A375 (cell line): ENCODE data around the gene OGA. TPM values are rescaled to one million over a fixed set of nuclear protein-coding genes. Genes with fewer than 3 reads are reported as not detected.

Experiments
- total RNA-seq: library from RNA; depleted of rRNA; stranded (reverse); fragments of >200 nt; shearing (Covaris generic); gene quantifications from 2 replicates; pipeline ENCODE4 v1.2.3, GENCODE V29; 2014; rRNA removed

OGA gene
- total RNA-seq, result 77.4 and 86.6 TPM in 2 replicates

DNA sequence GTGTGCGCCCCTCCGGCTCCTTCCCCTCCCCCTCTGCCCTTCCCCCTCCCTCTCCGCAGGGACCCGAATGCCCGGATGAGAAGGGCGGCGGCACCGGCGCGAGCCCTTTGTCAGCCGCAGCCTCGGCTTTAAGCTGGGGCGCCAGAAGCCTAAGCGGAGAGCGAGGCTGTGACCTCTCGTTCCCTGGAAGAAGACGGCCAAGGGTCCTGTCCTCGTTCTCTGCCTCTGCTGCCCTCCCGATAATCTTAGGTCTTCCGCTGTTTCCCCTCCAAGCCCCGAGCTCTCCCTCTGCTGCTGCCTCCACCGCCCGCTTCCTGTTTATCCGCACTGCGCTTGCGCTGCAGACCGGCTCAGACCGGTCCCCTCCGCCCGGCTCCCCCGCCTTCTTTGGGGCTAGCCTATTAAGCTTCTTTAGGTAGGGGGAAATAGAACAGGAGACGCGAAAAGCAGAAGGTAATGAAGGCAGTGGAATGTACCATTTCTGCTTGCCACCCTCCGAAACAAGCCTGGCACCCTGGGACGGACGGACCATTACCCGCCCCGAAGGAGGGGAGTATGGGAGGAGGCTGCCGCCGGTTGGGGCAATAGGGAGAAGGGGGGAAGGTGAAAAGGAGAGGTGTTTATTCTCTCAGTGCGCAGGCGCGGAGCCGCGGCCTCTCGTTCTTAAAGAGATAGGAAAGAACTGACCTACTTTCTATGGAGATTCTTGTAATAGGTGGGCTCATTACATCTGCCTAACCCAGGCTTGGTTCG lies at the start of gene OGA:
TSS of gene OGA (minus strand) at position 326 of the 753 bp plus-strand sequence. CDS start 422 bp downstream, outside the sequence.

DNA sequence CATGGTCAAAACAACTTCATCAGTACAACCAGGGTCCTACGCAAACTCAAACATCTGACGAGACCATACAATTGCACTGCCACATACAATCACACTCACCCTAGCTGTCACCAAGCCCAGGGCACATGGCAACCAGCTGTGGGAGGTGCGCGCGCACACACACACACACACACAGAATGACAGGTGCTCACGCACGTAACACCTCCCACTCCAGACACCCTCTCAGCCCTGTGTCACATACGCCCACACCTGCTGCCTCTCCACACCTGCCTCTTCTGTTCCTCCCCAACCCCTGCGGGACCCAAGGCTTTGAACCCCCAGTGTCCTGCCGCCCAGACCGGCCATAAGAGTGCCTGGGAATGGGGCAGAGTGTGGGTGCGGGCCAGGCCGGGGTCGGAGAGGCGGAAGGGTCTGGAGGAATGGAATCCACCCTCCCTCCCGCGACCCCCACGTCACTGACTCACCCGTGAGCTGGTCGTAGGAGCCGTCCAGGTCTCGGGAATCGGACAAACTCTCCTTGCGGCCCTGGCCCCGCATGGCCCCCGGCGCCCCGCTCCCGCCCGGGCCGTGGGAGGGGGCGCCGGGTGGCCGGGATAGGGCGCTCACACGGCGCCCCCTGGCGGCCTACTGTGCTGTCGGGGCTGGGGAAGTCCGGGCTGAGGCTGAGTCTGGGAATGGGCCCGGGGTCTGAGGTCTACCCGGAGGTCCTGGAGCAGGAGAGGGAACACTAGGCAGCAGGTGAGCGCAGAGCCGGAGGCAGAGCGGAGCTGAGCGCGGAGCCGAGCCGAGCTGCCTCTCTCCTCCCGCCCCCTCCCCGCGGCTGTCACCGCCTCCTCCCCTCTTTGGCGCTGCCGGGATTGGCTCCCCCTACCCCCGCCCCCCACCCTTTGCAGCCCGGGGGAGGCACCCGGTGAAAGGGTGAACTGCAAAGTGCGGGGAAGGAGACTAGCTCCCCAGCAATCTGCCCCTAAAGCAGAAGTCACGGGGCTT lies 25.1 kb upstream of the OGA start, which contains the start of gene KCNIP2:
TSS of gene KCNIP2 (minus strand) at position 769 of the 990 bp plus-strand sequence. CDS start at position 537, 232 bp downstream.

DNA sequence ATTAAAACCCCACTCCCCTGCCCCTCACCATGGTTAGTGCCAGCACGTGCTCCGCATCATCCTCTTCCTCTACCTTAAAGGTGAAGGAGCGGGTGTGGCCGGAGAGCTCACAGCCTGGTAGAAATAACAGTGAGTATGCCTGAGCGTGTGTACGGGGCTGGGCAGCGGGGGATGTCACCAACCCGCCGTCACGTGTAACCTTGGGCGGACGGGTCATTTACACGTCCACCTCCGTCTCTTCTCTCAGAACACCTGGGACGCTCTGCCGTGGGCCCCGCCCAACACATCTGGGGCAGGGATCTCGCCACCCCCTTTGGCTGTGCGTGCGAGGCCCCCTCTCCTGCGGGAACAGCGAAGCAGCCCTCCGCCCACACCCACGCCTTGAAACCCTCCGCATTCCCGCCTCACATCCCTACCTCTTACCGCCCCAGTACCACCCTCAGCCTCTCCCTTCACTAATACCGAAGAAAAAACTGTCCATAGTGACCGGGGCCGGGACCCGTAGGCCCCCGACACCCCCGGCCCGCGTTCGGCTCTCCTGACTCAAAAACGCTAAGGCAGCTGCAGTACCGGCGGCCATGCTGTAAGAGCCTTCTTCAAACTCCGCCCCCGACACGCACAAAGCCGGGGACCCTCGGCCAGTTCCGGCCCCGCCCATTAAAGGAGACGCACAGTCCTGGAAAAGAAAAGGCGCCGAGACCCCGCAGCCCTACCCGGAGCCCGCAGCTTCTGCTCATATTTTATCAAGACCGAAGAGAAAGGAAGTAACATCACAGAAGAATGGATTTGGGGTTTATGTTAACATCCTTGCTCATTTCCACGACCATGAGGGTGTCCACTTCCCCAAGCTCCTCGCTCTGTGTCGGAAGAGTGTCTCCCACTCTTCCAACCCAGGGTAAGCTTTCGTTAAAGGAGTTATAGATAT lies 35.2 kb downstream of the OGA start, which contains the start of gene NPM3:
TSS of gene NPM3 (minus strand) at position 636 of the 925 bp plus-strand sequence. CDS start at position 580, 56 bp downstream.

DNA sequence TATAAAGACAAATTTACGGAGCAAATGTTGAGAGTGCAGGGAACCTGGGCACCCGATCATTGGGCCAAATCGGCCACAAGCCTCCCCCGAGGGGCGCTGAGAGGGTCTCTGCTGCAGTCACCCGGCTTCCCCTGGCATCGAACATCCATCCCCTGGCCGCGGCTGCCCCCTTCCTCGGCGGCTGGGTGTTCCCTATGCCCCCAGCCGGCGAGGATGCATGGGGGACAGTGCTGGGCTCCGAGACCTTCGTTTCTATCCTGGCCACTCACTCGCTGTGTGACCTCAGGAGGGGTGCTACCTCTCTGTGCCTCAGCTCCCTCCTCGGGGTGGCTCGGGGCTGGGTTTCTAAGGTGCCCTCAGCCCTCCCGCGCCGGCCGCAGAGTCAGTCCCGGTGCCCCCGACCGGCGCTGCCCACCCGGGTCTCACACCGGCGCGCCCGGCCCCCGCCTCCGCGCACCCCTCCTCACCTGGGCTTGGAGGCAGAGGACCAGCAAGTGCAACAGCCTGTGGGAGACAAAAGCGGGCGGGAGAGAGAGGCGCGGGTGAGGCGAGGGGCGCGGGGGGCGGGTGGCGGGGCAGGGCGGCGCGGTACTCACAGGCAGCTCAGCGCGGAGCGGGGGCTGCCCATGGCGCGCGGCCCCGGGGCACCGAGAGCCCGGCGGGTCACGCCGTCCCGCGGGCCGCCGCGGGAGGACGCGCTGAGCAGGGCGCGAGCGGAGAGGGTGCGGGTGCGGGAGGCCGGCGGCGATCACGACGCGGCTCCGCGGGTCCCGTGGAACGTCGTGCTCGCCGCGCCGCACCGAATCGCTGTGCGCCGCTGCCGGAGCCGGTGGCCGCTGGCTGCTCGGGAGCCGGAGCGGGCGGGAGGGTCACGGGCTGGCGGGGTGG lies 42.7 kb downstream of the OGA start, which contains the start of gene FGF8:
TSS of gene FGF8 (minus strand) at position 842 of the 888 bp plus-strand sequence. CDS start at position 628, 214 bp downstream.

Other genes with a start within 250 kb of the OGA start
- gene POLL, start 230.2 kb downstream of the OGA start, total RNA-seq, result 22.9 and 27.6 TPM in 2 replicates
- gene DPCD, start 230.1 kb downstream of the OGA start, total RNA-seq, result 64.1 and 80.9 TPM in 2 replicates
- 23.7 and 25.6 TPM in 2 replicates for gene FBXW4, start 123.3 kb downstream of the OGA start, total RNA-seq
- 0.40 TPM in 1 of 2 replicates, not detected in the other for gene FGF8, start 42.3 kb downstream of the OGA start, total RNA-seq
- gene NPM3, start 35.0 kb downstream of the OGA start, total RNA-seq, result 115 and 118 TPM in 2 replicates
- 0.29 and 0.45 TPM in 2 replicates for gene KCNIP2, start 25.4 kb upstream of the OGA start, total RNA-seq
- 9.6 and 11.7 TPM in 2 replicates for gene ARMH3, start 237.7 kb upstream of the OGA start, total RNA-seq
- gene HPS6, start 246.9 kb upstream of the OGA start, total RNA-seq, result 31.3 and 35.3 TPM in 2 replicates